WTC11 (cell line): Measurements from ENCODE around the gene PTGES3L. TPM values are rescaled to one million over a fixed set of nuclear protein-coding genes. Genes with fewer than 3 reads are reported as not detected.

ENCODE experiments used
- ATAC-seq: fragments of 200-7000 bp; cut with Tn5 transposase; 2 replicates; pipeline ENCODE4 v1.10.0; 2021; ENCODE audit warnings: mild to moderate bottlenecking, moderate library complexity
- CTCF ChIA-PET: fragments of 300-600 bp; sonication (Branson Sonifier 250); formaldehyde crosslinking; loops from one replicate; lab custom pipeline; 2021; ENCODE audit warnings: antibody characterized with exemption; lab: Charles Lee
- POLR2A ChIA-PET: fragments of 350-600 bp; sonication (Branson Sonifier 250); formaldehyde crosslinking; loops from one replicate; lab custom pipeline; 2021; ENCODE audit warnings: antibody characterized with exemption; lab: Charles Lee
- DNase-seq: peaks from one replicate; pipeline ENCODE4 v3.0.0; 2021; ENCODE audit warnings: low spot score
- H3K27ac Mint-ChIP-seq: 2 replicates; pipeline ENCODE4 v1.8.0; 2021; ENCODE audit warnings: mixed read lengths
- H3K27me3 Mint-ChIP-seq: 2 replicates; pipeline ENCODE4 v1.8.0; 2021; ENCODE audit warnings: low read depth, mild to moderate bottlenecking, moderate library complexity, mixed read lengths
- H3K36me3 Mint-ChIP-seq: 2 replicates; pipeline ENCODE4 v1.8.0; 2021; ENCODE audit warnings: mixed read lengths
- H3K4me1 Mint-ChIP-seq: 2 replicates; pipeline ENCODE4 v1.8.0; 2022; ENCODE audit warnings: mixed read lengths
- H3K4me3 Mint-ChIP-seq: 2 replicates; pipeline ENCODE4 v1.8.0; 2021; ENCODE audit warnings: mild to moderate bottlenecking, moderate library complexity, mixed read lengths
- H3K9me3 Mint-ChIP-seq: 2 replicates; pipeline ENCODE4 v1.8.0; 2021; ENCODE audit warnings: mixed read lengths
- ATF1 ChIP-seq: sonication (generic); formaldehyde crosslinking; IDR thresholded peaks from 2 replicates; pipeline ENCODE4 v1.8.1; 2023; ENCODE audit warnings: mild to moderate bottlenecking, moderate library complexity, missing genetic modification reagents
- ATF6 ChIP-seq: sonication (generic); formaldehyde crosslinking; IDR thresholded peaks from 2 replicates; pipeline ENCODE4 v1.8.1; 2023; ENCODE audit warnings: mild to moderate bottlenecking, missing genetic modification reagents
- CREM ChIP-seq: sonication (generic); formaldehyde crosslinking; IDR thresholded peaks from 2 replicates; pipeline ENCODE4 v1.8.1; 2022; ENCODE audit warnings: mild to moderate bottlenecking, missing genetic modification reagents, moderate library complexity
- EMX1 ChIP-seq: fragments of 250-450 bp; sonication (Bioruptor Pico); IDR thresholded peaks from 2 replicates; pipeline ENCODE4 v1.8.0; 2021; ENCODE audit warnings: mild to moderate bottlenecking
- ETV6 ChIP-seq: sonication (generic); formaldehyde crosslinking; IDR thresholded peaks from 2 replicates; pipeline ENCODE4 v1.8.1; 2022; ENCODE audit warnings: mild to moderate bottlenecking, missing genetic modification reagents
- FOXK1 ChIP-seq: sonication (generic); formaldehyde crosslinking; IDR thresholded peaks from 2 replicates; pipeline ENCODE4 v1.8.0; 2022; ENCODE audit warnings: mild to moderate bottlenecking, moderate library complexity, missing genetic modification reagents
- FOXP1 ChIP-seq: sonication (generic); formaldehyde crosslinking; IDR thresholded peaks from 2 replicates; pipeline ENCODE4 v1.8.0; 2022; ENCODE audit warnings: missing genetic modification reagents, mild to moderate bottlenecking, moderate library complexity, borderline replicate concordance
- GABPB1 ChIP-seq: sonication (generic); formaldehyde crosslinking; IDR thresholded peaks from 2 replicates; pipeline ENCODE4 v1.8.1; 2023; ENCODE audit warnings: mild to moderate bottlenecking, missing genetic modification reagents
- IRF1 ChIP-seq: sonication (generic); formaldehyde crosslinking; IDR thresholded peaks from 2 replicates; pipeline ENCODE4 v1.8.0; 2023; ENCODE audit warnings: missing genetic modification reagents
- KAT7 ChIP-seq: sonication (generic); formaldehyde crosslinking; IDR thresholded peaks from 2 replicates; pipeline ENCODE4 v1.8.1; 2023; ENCODE audit warnings: missing genetic modification reagents, mild to moderate bottlenecking, borderline replicate concordance
- OVOL2 ChIP-seq: fragments of 250-450 bp; sonication (Bioruptor Pico); IDR thresholded peaks from 2 replicates; pipeline ENCODE4 v1.9.0; 2021; ENCODE audit warnings: mild to moderate bottlenecking, borderline replicate concordance
- PREB ChIP-seq: sonication (generic); formaldehyde crosslinking; IDR thresholded peaks from 2 replicates; pipeline ENCODE4 v1.8.1; 2022; ENCODE audit warnings: mild to moderate bottlenecking, missing genetic modification reagents, moderate library complexity, borderline replicate concordance
- RELA ChIP-seq: sonication (generic); formaldehyde crosslinking; IDR thresholded peaks from 2 replicates; pipeline ENCODE4 v1.8.1; 2022; ENCODE audit warnings: missing genetic modification reagents, mild to moderate bottlenecking, borderline replicate concordance
- SP1 ChIP-seq: sonication (generic); formaldehyde crosslinking; conservative IDR thresholded peaks from 2 replicates; pipeline ENCODE4 v1.8.1; 2022; ENCODE audit warnings: missing genetic modification reagents
- TCF7 ChIP-seq: sonication (generic); formaldehyde crosslinking; IDR thresholded peaks from 2 replicates; pipeline ENCODE4 v1.8.0; 2022; ENCODE audit warnings: mild to moderate bottlenecking, low read depth, missing genetic modification reagents, moderate library complexity
- ZBTB21 ChIP-seq: sonication (generic); formaldehyde crosslinking; IDR thresholded peaks from 2 replicates; pipeline ENCODE4 v1.8.1; 2023; ENCODE audit warnings: mild to moderate bottlenecking, missing genetic modification reagents, borderline replicate concordance
- ZNF219 ChIP-seq: sonication (generic); formaldehyde crosslinking; IDR thresholded peaks from 2 replicates; pipeline ENCODE4 v1.8.0; 2023; ENCODE audit warnings: missing genetic modification reagents, mild to moderate bottlenecking, borderline replicate concordance
- ZNF281 ChIP-seq: sonication (generic); formaldehyde crosslinking; IDR thresholded peaks from 2 replicates; pipeline ENCODE4 v1.8.0; 2023; ENCODE audit warnings: mild to moderate bottlenecking, missing genetic modification reagents
- ZNF512 ChIP-seq: sonication (generic); formaldehyde crosslinking; IDR thresholded peaks from 2 replicates; pipeline ENCODE4 v1.8.1; 2022; ENCODE audit warnings: missing genetic modification reagents, borderline replicate concordance
- ZSCAN18 ChIP-seq: fragments of 250-450 bp; sonication (Bioruptor Pico); IDR thresholded peaks from 2 replicates; pipeline ENCODE4 v2.1.2; 2022; ENCODE audit warnings: mild to moderate bottlenecking, moderate library complexity
- total RNA-seq: library from RNA; stranded (reverse); gene quantifications from 3 replicates; pipeline ENCODE4 v1.2.3, GENCODE V29; 2021

Gene PTGES3L
- total RNA-seq, 1 experiment from 2014 or later: 2.1 TPM

GRCh38 chr17:42944211-42944610, 35.7 kb downstream of the PTGES3L start (continued):
- no peak for TF ChIP-seq PREB

- peak; percentile 92 for ATAC-seq
- CTCF ChIA-PET: interaction anchor here (0.5 to 2.3 kb wide), 18 partner anchors 9 to 360 kb away, joined by 3 to 14 read pairs (median 4); partner anchors contain the start of genes AOC2, BECN1 and PSMC3IP
- Mint-ChIP-seq H3K4me3 (no peak overlapping the region), H3K36me3 (no peaks in the 10 kb centered on the region), H3K27ac (no peak overlapping the region), H3K9me3 (no peaks in the 10 kb centered on the region), H3K27me3 (no peaks in the 10 kb centered on the region), H3K4me1 (no peaks in the 10 kb centered on the region)
- DNase-seq: peak; percentile 66
- TF ChIP-seq ZNF219 (no peak), ZSCAN18 (CRISPR knock-in tag) (no peak), ZNF281 (no peak), ZBTB21 (CRISPR knock-in tag) (no peak), EMX1 (no peak), IRF1 (no peak), GABPB1 (CRISPR knock-in tag) (no peak), ATF6 (CRISPR knock-in tag) (no peak), SP1 (CRISPR knock-in tag) (no peak), RELA (CRISPR knock-in tag) (no peak), KAT7 (CRISPR knock-in tag) (no peak), FOXK1 (CRISPR knock-in tag) (no peak), FOXP1 (CRISPR knock-in tag) (no peak), OVOL2 (CRISPR knock-in tag) (no peak), ATF1 (CRISPR knock-in tag) (no peak), ETV6 (CRISPR knock-in tag) (no peak), ZNF512 (no peak), TCF7 (CRISPR knock-in tag) (no peak), CREM (no peak), PREB (no peak)
- POLR2A ChIA-PET: no interaction called here
Observed at GRCh38 chr17:42937712-42938596, 41.9 kb downstream of the PTGES3L start.
